CD4-positive, alpha-beta memory T cell (primary cell): ENCODE measurements around the gene NCOA7. TPM values are rescaled to one million over a fixed set of nuclear protein-coding genes. Genes with fewer than 3 reads are reported as not detected.
"Not testable (repeated sequence)": the region's sequence is repeated elsewhere in the genome, so short reads cannot be mapped to it uniquely, and the experiment has no call there.

ENCODE experiments used
- CTCF ChIA-PET: fragments of 350-600 bp; sonication (Branson Sonifier 250); formaldehyde crosslinking; loops from one replicate; lab custom pipeline; 2021; ENCODE audit warnings: inconsistent platforms; ENCODE audit not compliant: partially characterized antibody; lab: Charles Lee
- POLR2A ChIA-PET: fragments of 350-600 bp; sonication (Branson Sonifier 250); formaldehyde crosslinking; loops from one replicate; lab custom pipeline; 2021; ENCODE audit not compliant: partially characterized antibody; lab: Charles Lee
- DNase-seq, 5 donors: peaks; one replicate each; pipeline versions ENCODE4 v3.0.0 to v3.0.0-alpha.2; 2020 to 2022; ENCODE audit warnings: mixed read lengths in 1 of 5
- H3K27ac ChIP-seq: one replicate; pipeline ENCODE4 v1.7.0; 2013; ENCODE audit warnings: low read depth, low read length
- H3K27me3 ChIP-seq: 2 replicates; pipeline ENCODE4 v1.7.0; 2013; ENCODE audit warnings: mild to moderate bottlenecking, low read length, moderate library complexity; ENCODE audit not compliant: insufficient read depth
- H3K36me3 ChIP-seq: 2 replicates; pipeline ENCODE4 v1.7.0; 2013; ENCODE audit warnings: mild to moderate bottlenecking, low read length, moderate library complexity; ENCODE audit not compliant: insufficient read depth
- H3K4me1 ChIP-seq: 2 replicates; pipeline ENCODE4 v1.7.0; 2013; ENCODE audit warnings: mild to moderate bottlenecking, low read length, moderate library complexity; ENCODE audit not compliant: insufficient read depth
- H3K4me3 ChIP-seq, 2 donors: one replicate each; pipeline ENCODE4 v1.7.0; 2013; ENCODE audit warnings: low read length in 2 of 2, mild to moderate bottlenecking in 1 of 2
- H3K9me3 ChIP-seq, 2 donors: one replicate each; pipeline ENCODE4 v1.7.0; 2013; ENCODE audit warnings: low read length in 2 of 2, control low read depth in 1 of 2; ENCODE audit not compliant: control insufficient read depth in 1 of 2
- H3K27ac Mint-ChIP-seq, 7 donors: one replicate each; pipeline ENCODE4 v1.8.0; 2020 to 2021; ENCODE audit warnings: mixed read lengths in 7 of 7, mild to moderate bottlenecking in 6 of 7, inconsistent platforms in 3 of 7, moderate library complexity in 3 of 7
- H3K27me3 Mint-ChIP-seq, 2 donors: one replicate each; pipeline ENCODE4 v1.8.0; 2020 to 2021; ENCODE audit warnings: mixed read lengths in 2 of 2
- H3K36me3 Mint-ChIP-seq, 2 donors: one replicate each; pipeline ENCODE4 v1.8.0; 2020 to 2021; ENCODE audit warnings: mixed read lengths in 2 of 2, inconsistent platforms in 1 of 2, mild to moderate bottlenecking in 1 of 2
- H3K4me1 Mint-ChIP-seq, 4 donors: one replicate each; pipeline ENCODE4 v1.8.0; 2020 to 2021; ENCODE audit warnings: mixed read lengths in 4 of 4, mild to moderate bottlenecking in 1 of 4
- H3K4me3 Mint-ChIP-seq, 8 donors: one replicate each; pipeline ENCODE4 v1.8.0; 2020 to 2021; ENCODE audit warnings: mixed read lengths in 8 of 8, mild to moderate bottlenecking in 7 of 8, moderate library complexity in 6 of 8, inconsistent platforms in 3 of 8
- H3K9me3 Mint-ChIP-seq, 8 donors: one replicate each; pipeline ENCODE4 v1.8.0; 2020 to 2021; ENCODE audit warnings: mixed read lengths in 8 of 8, mild to moderate bottlenecking in 5 of 8, inconsistent platforms in 3 of 8, moderate library complexity in 1 of 8
- intact Hi-C: fragments of 100-400 bp; cut with micrococcal nuclease; formaldehyde crosslinking; loops from one replicate; pipeline ENCODE4 v1.15.1; 2023
- polyA plus RNA-seq, 2 donors: library from polyadenylated mRNA; unstranded; fragments of 300-500 nt; fragmentation: Illumina TruSeq; gene quantifications; one replicate each; pipeline ENCODE4 v1.2.3, GENCODE V29; 2021
- total RNA-seq, 2 experiments: library from RNA; stranded (reverse); gene quantifications; one replicate each; pipeline ENCODE4 v1.2.3, GENCODE V29; 2021

Gene NCOA7
- total and polyA plus RNA-seq, 4 experiments from 2014 or later, result 16.9 to 75.1 (median 63.6) TPM

- intact Hi-C loops, H3K27me3 Mint-ChIP-seq, DNase-seq, H3K27me3 ChIP-seq, H3K36me3 ChIP-seq, H3K9me3 ChIP-seq, H3K4me3 Mint-ChIP-seq, H3K9me3 Mint-ChIP-seq, H3K27ac ChIP-seq, H3K4me3 ChIP-seq, POLR2A ChIA-PET: not testable (repeated sequence)
- peak overlapping the region in 1 of 7 donors; percentile 31 for H3K27ac Mint-ChIP-seq
- CTCF ChIA-PET, result interaction anchor here (1.0 kb wide), 1 partner anchor 8 kb away, joined by 3 read pairs; no protein-coding TSS in a partner anchor
- peaks cover 13% of the 10 kb centered on the region for H3K4me1 ChIP-seq
- peaks cover 21 to 40% (median 22%) of the 10 kb centered on the region in 4 donors for H3K4me1 Mint-ChIP-seq
- peaks cover 3 to 14% of the 10 kb centered on the region in 2 donors for H3K36me3 Mint-ChIP-seq
Measured at GRCh38 chr6:125848286-125848685, 57.5 kb downstream of the NCOA7 start.

GRCh38 chr6:125850361-125850760 is 59.6 kb downstream of the NCOA7 start:
- Mint-ChIP-seq H3K27me3 (no peaks in the 10 kb centered on the region), H3K9me3 (peaks cover 0 to 4% (median 0%) of the 10 kb centered on the region in 8 donors), H3K36me3 (peaks cover 7 to 21% of the 10 kb centered on the region in 2 donors), H3K27ac (peak overlapping the region in 1 of 7 donors; percentile 2), H3K4me3 (no peak overlapping the region), H3K4me1 (peaks cover 18 to 36% (median 22%) of the 10 kb centered on the region in 4 donors)
- H3K9me3 ChIP-seq, result no peaks in the 10 kb centered on the region
- H3K36me3 ChIP-seq, result no peaks in the 10 kb centered on the region
- ChIA-PET CTCF (interaction anchor here (1.5 to 2.2 kb wide), 2 partner anchors 30 to 59 kb away, joined by 4 to 12 read pairs; partner anchors contain the start of gene NCOA7), POLR2A (interaction anchor here (3.9 kb wide), 1 partner anchor 60 kb away, joined by 19 read pairs; the partner anchor contains the start of gene NCOA7)
- H3K27ac ChIP-seq, result no peak overlapping the region
- H3K4me1 ChIP-seq, result peaks cover 3% of the 10 kb centered on the region
- DNase-seq, result no peak
- H3K27me3 ChIP-seq, result no peaks in the 10 kb centered on the region
- intact Hi-C loops, result no loop called here
- H3K4me3 ChIP-seq, result no peak overlapping the region

DNA sequence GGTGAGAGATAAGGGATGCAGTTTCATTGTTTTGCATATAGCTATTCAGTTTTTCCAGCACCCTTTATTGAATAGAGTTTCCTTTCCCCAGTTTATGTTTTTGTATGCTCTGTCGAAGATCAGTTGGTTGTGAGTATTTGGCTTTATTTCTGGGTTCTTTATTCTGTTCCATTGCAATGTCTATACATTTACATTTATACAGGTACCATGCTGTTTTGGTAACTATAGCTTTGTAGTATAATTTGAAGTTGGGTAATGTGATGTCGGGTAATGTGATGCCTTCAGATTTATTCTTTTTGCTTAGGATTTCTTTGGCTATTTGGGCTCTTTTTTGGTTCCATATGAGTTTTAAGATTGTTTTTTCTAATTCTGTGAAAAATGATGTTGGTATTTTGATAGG is 61.8 kb downstream of the NCOA7 start:
- Mint-ChIP-seq H3K4me1 (peaks cover 15 to 29% (median 22%) of the 10 kb centered on the region in 4 donors), H3K27me3 (no peaks in the 10 kb centered on the region), H3K36me3 (peaks cover 20 to 32% of the 10 kb centered on the region in 2 donors), H3K27ac (no peak overlapping the region), H3K9me3 (peaks cover 0 to 4% (median 0%) of the 10 kb centered on the region in 8 donors), H3K4me3 (no peak overlapping the region)
- Histone ChIP-seq H3K36me3 (no peaks in the 10 kb centered on the region), H3K27me3 (no peaks in the 10 kb centered on the region), H3K4me1 (peaks cover 3% of the 10 kb centered on the region), H3K27ac (no peak overlapping the region), H3K4me3 (no peak overlapping the region), H3K9me3 (no peaks in the 10 kb centered on the region)
- CTCF ChIA-PET, result interaction anchor here (1.0 to 1.6 kb wide), 6 partner anchors 10 to 62 kb away, joined by 3 to 5 read pairs (median 4); partner anchors contain the start of gene NCOA7
- intact Hi-C loops, result no loop called here
- no peak for DNase-seq
- POLR2A ChIA-PET, result interaction anchor here (3.9 kb wide), 1 partner anchor 62 kb away, joined by 19 read pairs; the partner anchor contains the start of gene NCOA7

DNA sequence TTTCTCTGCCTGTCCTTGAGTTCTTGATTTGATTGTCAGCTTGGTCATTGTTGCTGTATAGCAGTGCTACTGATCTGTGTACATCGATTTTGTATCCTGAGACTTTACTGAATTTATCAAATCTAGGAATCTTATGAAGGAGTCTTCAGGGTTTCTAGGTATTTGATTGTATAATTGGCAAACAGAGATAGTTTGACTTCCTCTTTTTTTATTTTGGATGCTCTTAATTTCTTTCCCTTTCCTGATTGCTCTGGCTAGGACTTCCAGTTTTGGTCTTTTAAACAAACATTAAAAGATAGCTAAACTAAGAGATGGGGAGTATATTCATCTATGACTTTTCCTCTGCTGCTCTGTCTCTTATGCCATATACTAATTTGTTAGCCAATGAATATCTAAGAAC is 62.4 kb downstream of the NCOA7 start:
- H3K9me3 Mint-ChIP-seq, result peaks cover 0 to 4% (median 0%) of the 10 kb centered on the region in 8 donors
- H3K27ac Mint-ChIP-seq, result peak overlapping the region in 2 of 7 donors; percentile 13 to 38
- no peak overlapping the region for H3K4me3 ChIP-seq
- H3K4me3 Mint-ChIP-seq, result peak overlapping the region in 1 of 8 donors; percentile 12
- CTCF ChIA-PET, result interaction anchor here (1.0 to 1.6 kb wide), 5 partner anchors 15 to 63 kb away, joined by 3 to 5 read pairs (median 4); partner anchors contain the start of gene NCOA7
- POLR2A ChIA-PET, result interaction anchor here (3.9 kb wide), 1 partner anchor 63 kb away, joined by 19 read pairs; the partner anchor contains the start of gene NCOA7
- intact Hi-C loops, result no loop called here
- H3K27me3 Mint-ChIP-seq, result no peaks in the 10 kb centered on the region
- peaks cover 14 to 29% (median 21%) of the 10 kb centered on the region in 4 donors for H3K4me1 Mint-ChIP-seq
- H3K4me1 ChIP-seq, result peaks cover 3% of the 10 kb centered on the region
- H3K36me3 ChIP-seq, result no peaks in the 10 kb centered on the region
- no peaks in the 10 kb centered on the region for H3K27me3 ChIP-seq
- no peak for DNase-seq
- no peaks in the 10 kb centered on the region for H3K9me3 ChIP-seq
- H3K36me3 Mint-ChIP-seq, result peaks cover 24 to 27% of the 10 kb centered on the region in 2 donors
- H3K27ac ChIP-seq, result no peak overlapping the region

GRCh38 chr6:125853756-125854155 is 63.0 kb downstream of the NCOA7 start:
- Mint-ChIP-seq H3K4me3 (no peak overlapping the region), H3K4me1 (peaks cover 14 to 33% (median 23%) of the 10 kb centered on the region in 4 donors), H3K27ac (peak overlapping the region in 3 of 7 donors; percentile 12 to 38 (median 13)), H3K27me3 (no peaks in the 10 kb centered on the region), H3K9me3 (peaks cover 0 to 4% (median 0%) of the 10 kb centered on the region in 8 donors), H3K36me3 (peaks cover 28 to 30% of the 10 kb centered on the region in 2 donors)
- Histone ChIP-seq H3K27me3 (no peaks in the 10 kb centered on the region), H3K4me1 (peaks cover 3% of the 10 kb centered on the region), H3K4me3 (no peak overlapping the region), H3K9me3 (no peaks in the 10 kb centered on the region), H3K36me3 (no peaks in the 10 kb centered on the region), H3K27ac (no peak overlapping the region)
- ChIA-PET CTCF (interaction anchor here (0.6 to 1.6 kb wide), 6 partner anchors 19 to 86 kb away, joined by 3 to 5 read pairs (median 4); partner anchors contain the start of gene NCOA7), POLR2A (interaction anchor here (0.6 to 3.9 kb wide), 2 partner anchors 14 to 63 kb away, joined by 3 to 19 read pairs; partner anchors contain the start of gene NCOA7)
- intact Hi-C loops, result no loop called here
- no peak for DNase-seq

GRCh38 chr6:125854355-125854754 is 63.6 kb downstream of the NCOA7 start:
- CTCF ChIA-PET, result interaction anchor here (0.6 to 1.4 kb wide), 3 partner anchors 19 to 87 kb away, joined by 3 to 5 read pairs (median 3); no protein-coding TSS in a partner anchor
- Mint-ChIP-seq H3K27ac (peak overlapping the region in 3 of 7 donors; percentile 9 to 92 (median 19)), H3K36me3 (peaks cover 34% of the 10 kb centered on the region in 2 donors), H3K4me1 (peaks cover 17 to 37% (median 26%) of the 10 kb centered on the region in 4 donors), H3K9me3 (peaks cover 0 to 4% (median 0%) of the 10 kb centered on the region in 8 donors), H3K4me3 (no peak overlapping the region), H3K27me3 (no peaks in the 10 kb centered on the region)
- Histone ChIP-seq H3K4me3 (no peak overlapping the region), H3K27ac (no peak overlapping the region), H3K36me3 (no peaks in the 10 kb centered on the region), H3K27me3 (no peaks in the 10 kb centered on the region), H3K9me3 (no peaks in the 10 kb centered on the region), H3K4me1 (peaks cover 3% of the 10 kb centered on the region)
- DNase-seq, result no peak
- intact Hi-C loops, result no loop called here
- POLR2A ChIA-PET, result interaction anchor here (0.6 kb wide), 1 partner anchor 14 kb away, joined by 3 read pairs; no protein-coding TSS in a partner anchor

- ChIA-PET CTCF (interaction anchor here (1.1 kb wide), 1 partner anchor 64 kb away, joined by 3 read pairs; no protein-coding TSS in a partner anchor), POLR2A (interaction anchor here (3.8 kb wide), 1 partner anchor 65 kb away, joined by 23 read pairs; the partner anchor contains the start of gene NCOA7)
- no peak overlapping the region for H3K27ac ChIP-seq
- Mint-ChIP-seq H3K36me3 (peaks cover 36 to 38% of the 10 kb centered on the region in 2 donors), H3K27me3 (no peaks in the 10 kb centered on the region), H3K4me3 (no peak overlapping the region), H3K4me1 (peaks cover 17 to 32% (median 26%) of the 10 kb centered on the region in 4 donors), H3K9me3 (peaks cover 0 to 4% (median 0%) of the 10 kb centered on the region in 8 donors), H3K27ac (peak overlapping the region in 2 of 7 donors; percentile 1 to 38)
- no peaks in the 10 kb centered on the region for H3K36me3 ChIP-seq
- no peak overlapping the region for H3K4me3 ChIP-seq
- peaks cover 3% of the 10 kb centered on the region for H3K4me1 ChIP-seq
- no peaks in the 10 kb centered on the region for H3K9me3 ChIP-seq
- DNase-seq, result no peak
- H3K27me3 ChIP-seq, result no peaks in the 10 kb centered on the region
- intact Hi-C loops, result no loop called here
Measured at GRCh38 chr6:125855783-125856182, 65.0 kb downstream of the NCOA7 start.
